ENCODE data around the gene SOCS3. TPM values are rescaled to one million over a fixed set of nuclear protein-coding genes. Genes with fewer than 3 reads are reported as not detected.
A peak's percentile ranks its signal among the peaks of the same experiment; 100 is the strongest.

The SOCS3 gene
- total RNA-seq, 1 donor from 2014 or later, result 620 TPM

DNA sequence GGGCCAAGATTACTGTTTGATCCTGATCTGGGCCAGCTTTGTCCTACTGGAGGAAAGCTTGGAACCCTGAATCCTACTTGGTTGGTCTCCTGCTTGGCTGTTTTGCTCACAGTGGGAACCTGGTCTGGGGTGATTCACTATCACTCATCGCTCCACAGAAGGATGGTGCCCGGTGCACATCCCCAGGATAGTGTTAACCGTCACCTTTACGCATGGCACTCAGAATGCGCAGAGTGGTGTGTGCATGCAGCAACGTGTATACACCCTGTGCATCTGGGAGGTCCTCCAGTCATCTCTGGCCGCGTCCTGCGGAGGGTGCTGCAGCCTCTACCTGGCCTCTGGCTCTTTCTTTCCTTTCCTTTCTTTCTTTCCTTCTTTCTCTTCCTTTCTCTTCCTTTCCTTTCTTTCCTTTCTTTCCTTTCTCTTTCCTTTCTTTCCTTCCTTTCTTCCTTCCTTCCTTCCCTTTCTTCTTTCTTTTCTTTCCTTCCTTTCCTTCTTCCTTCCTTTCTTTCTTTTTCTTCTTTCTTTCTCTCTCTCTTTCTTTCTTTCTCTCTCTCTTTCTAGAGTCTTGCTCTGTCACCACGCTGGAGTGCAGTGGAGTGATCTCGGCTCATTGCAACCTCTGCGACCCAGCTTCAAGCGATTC lies 13.1 kb downstream of the SOCS3 start:
- no peaks in the 10 kb centered on the region for H3K36me3 ChIP-seq
- H3K4me3 ChIP-seq, result no peak overlapping the region
- TF ChIP-seq, protein P1, sequence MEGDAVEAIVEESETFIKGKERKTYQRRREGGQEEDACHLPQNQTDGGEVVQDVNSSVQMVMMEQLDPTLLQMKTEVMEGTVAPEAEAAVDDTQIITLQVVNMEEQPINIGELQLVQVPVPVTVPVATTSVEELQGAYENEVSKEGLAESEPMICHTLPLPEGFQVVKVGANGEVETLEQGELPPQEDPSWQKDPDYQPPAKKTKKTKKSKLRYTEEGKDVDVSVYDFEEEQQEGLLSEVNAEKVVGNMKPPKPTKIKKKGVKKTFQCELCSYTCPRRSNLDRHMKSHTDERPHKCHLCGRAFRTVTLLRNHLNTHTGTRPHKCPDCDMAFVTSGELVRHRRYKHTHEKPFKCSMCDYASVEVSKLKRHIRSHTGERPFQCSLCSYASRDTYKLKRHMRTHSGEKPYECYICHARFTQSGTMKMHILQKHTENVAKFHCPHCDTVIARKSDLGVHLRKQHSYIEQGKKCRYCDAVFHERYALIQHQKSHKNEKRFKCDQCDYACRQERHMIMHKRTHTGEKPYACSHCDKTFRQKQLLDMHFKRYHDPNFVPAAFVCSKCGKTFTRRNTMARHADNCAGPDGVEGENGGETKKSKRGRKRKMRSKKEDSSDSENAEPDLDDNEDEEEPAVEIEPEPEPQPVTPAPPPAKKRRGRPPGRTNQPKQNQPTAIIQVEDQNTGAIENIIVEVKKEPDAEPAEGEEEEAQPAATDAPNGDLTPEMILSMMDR (IDR thresholded peaks at IDR 0.05), result no peak
- intact Hi-C loops (cut with DNase I), result no loop called here
- H3K27me3 ChIP-seq, result no peaks in the 10 kb centered on the region
- peaks cover 17 to 28% of the 10 kb centered on the region in 2 donors for H3K4me1 ChIP-seq
- no peaks in the 10 kb centered on the region for H3K9me3 ChIP-seq
- no peak for DNase-seq (ENCODE audit: low spot score in 2 of 2)
- H3K27ac ChIP-seq, result no peak overlapping the region

DNA sequence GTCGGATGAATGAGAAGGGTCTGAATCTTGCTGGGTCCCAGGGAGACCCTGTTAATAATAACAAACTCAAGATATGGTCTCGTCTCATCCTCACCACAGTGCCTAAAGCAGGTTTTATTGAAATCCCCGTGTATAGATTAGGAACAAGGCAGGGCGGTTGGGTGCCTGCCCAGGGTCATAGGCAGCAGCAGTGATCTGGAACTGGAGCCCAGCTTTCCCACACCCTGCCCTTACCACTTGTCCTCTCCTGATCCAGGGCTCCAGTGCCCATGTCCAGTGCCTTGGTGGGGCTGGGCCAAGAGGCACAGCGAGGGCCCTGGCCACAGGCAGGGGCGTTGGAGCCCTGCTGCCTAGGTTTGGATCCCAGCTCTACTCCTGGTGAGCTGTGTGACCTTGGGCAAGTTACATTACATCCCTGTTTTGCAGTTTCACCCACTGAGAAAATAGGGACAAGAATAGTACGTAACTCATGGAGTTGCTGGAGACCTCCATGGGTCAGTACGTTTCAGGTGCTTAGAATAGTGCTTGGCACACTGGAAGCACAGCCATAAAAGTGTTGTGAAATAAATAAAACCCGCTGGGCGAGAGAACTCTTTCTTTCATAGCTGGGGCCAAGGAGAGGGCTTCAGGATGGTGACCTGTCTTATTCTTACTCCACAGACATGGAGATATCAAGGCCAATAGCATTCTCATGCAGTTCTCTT lies 13.9 kb downstream of the SOCS3 start:
- no peaks in the 10 kb centered on the region for H3K36me3 ChIP-seq
- TF ChIP-seq, protein P1 (IDR thresholded peaks at IDR 0.05), result no peak
- no peaks in the 10 kb centered on the region for H3K27me3 ChIP-seq
- intact Hi-C loops (cut with DNase I), result no loop called here
- H3K4me1 ChIP-seq, result peaks cover 17 to 22% of the 10 kb centered on the region in 2 donors
- no peak for DNase-seq (ENCODE audit: low spot score in 2 of 2)
- no peaks in the 10 kb centered on the region for H3K9me3 ChIP-seq
- no peak overlapping the region for H3K27ac ChIP-seq
- no peak overlapping the region for H3K4me3 ChIP-seq

DNA sequence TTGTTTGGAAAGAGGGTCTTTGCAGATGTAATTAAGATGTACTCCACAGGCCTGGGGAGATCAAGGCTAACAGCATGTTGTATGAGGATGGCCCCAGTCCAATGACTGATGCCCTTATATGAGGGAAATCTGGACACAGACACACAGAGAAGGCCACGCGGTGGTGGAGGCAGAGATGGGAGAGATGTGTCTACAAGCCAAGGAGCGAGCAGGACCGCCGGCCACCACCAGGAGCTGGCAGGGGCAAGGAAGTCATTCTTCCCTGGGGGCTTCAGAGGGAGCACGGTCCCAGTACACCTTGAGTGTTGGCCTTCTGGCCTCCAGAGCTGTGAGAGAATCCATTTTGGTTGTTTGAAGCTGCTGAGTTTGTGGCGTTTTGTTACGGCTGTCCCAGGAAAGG lies 14.7 kb downstream of the SOCS3 start:
- Histone ChIP-seq H3K9me3 (no peaks in the 10 kb centered on the region), H3K27ac (no peak overlapping the region), H3K4me3 (no peak overlapping the region), H3K36me3 (no peaks in the 10 kb centered on the region), H3K4me1 (peaks cover 17 to 22% of the 10 kb centered on the region in 2 donors), H3K27me3 (no peaks in the 10 kb centered on the region)
- DNase-seq (ENCODE audit: low spot score in 2 of 2), result no peak
- TF ChIP-seq, protein P1 (IDR thresholded peaks at IDR 0.05), result no peak
- intact Hi-C loops (cut with DNase I), result no loop called here

DNA sequence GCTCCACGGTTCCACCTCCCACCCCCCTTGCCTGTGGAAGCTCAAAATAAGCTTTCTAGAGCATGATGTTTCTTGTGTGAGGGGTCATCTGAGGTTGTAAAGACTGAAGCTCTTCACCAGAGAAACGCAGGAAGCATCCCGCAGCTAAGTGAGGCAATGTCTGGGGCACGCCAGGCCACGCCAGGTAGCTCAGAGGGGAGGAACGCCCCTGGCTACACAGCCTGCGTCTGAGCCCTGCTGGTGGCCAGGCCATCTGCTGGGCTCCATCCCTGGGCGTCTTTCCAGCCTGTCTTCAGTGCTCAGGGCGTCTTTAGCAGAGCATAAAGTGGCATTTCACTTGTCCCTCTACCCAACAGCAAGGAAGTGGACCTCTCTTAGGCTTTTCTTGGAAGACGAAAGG lies 15.2 kb downstream of the SOCS3 start:
- DNase-seq (ENCODE audit: low spot score in 2 of 2), result no peak
- Histone ChIP-seq H3K9me3 (no peaks in the 10 kb centered on the region), H3K4me1 (peaks cover 17 to 22% of the 10 kb centered on the region in 2 donors), H3K4me3 (no peak overlapping the region), H3K27ac (no peak overlapping the region), H3K27me3 (no peaks in the 10 kb centered on the region), H3K36me3 (no peaks in the 10 kb centered on the region)
- TF ChIP-seq, protein P1 (IDR thresholded peaks at IDR 0.05), result no peak
- intact Hi-C loops (cut with DNase I), result no loop called here

DNA sequence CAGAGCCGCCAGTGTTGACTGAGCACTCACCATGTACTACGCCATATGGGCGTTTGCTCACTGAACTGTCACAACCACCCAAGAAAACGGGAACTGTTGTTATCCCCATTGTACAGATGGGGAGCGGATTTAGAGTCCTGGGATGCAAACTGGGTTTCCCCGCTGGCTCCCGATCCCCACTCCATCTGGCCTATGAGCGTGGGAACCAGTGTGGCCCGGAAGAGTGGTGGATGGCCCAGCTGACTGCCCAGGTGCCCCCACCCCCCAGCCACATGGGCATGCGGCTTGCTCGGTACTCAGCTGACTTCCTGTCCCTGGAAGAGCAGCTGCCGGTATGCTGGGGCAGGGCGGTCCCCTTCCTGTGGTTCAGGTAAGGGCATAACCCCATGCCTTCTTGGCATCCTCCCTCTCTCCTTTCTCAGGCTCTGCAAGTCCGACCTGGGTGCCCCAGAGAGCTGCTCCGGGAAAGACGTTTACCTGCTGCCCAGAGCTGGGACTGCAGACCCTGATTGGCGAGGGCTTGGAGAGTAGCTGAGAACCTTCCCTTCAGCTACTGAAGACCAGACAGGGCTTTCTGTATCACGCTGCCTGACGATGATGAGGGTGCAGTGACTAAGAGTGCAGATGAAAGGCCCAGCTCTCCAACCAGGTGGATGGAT lies 16.2 kb downstream of the SOCS3 start:
- H3K4me3 ChIP-seq, result no peak overlapping the region
- H3K9me3 ChIP-seq, result no peaks in the 10 kb centered on the region
- DNase-seq (ENCODE audit: low spot score in 2 of 2), result no peak
- TF ChIP-seq, protein P1 (IDR thresholded peaks at IDR 0.05), result no peak
- peak overlapping the region; percentile 99 for H3K27ac ChIP-seq
- no peaks in the 10 kb centered on the region for H3K36me3 ChIP-seq
- intact Hi-C loops (cut with DNase I), result loop anchor here (2.0 kb wide), 1 partner anchor 35 kb away; the partner anchor contains the start of gene PGS1
- H3K4me1 ChIP-seq, result peaks cover 17 to 22% of the 10 kb centered on the region in 2 donors
- H3K27me3 ChIP-seq, result no peaks in the 10 kb centered on the region
